Upper lobe of left lung (tissue), 6 donors: ENCODE data around the gene MCM7. TPM values are rescaled to one million over a fixed set of nuclear protein-coding genes. Genes with fewer than 3 reads are reported as not detected.
A peak's percentile ranks its signal among the peaks of the same experiment; 100 is the strongest.

Source experiments
- ATAC-seq, 2 donors: fragments of 200-7000 bp; cut with Tn5 transposase; one replicate each; pipeline ENCODE4 v1.9.1; 2022; ENCODE audit warnings: mild to moderate bottlenecking in 2 of 2, moderate library complexity in 2 of 2; ENCODE audit not compliant: low FRiP score in 2 of 2
- DNase-seq, 2 donors: peaks; one replicate each; pipeline ENCODE4 v3.0.0-alpha.2; 2019 to 2020
- H3K27ac ChIP-seq, 4 donors: fragments of 200-600 bp; sonication (generic); one replicate each; pipeline ENCODE4 v1.5.1; 2016 to 2019
- H3K27me3 ChIP-seq, 4 donors: fragments of 200-600 bp; sonication (generic); one replicate each; pipeline ENCODE4 v1.5.1; 2017 to 2019
- H3K36me3 ChIP-seq, 4 donors: fragments of 200-600 bp; sonication (generic); one replicate each; pipeline ENCODE4 v1.5.1; 2016 to 2019
- H3K4me1 ChIP-seq, 4 donors: fragments of 200-600 bp; sonication (generic); one replicate each; pipeline ENCODE4 v1.5.1; 2018 to 2019
- H3K4me3 ChIP-seq, 4 donors: fragments of 200-600 bp; sonication (generic); one replicate each; pipeline ENCODE4 v1.5.1; 2017 to 2019; ENCODE audit warnings: mild to moderate bottlenecking in 2 of 4, moderate library complexity in 1 of 4
- H3K9me3 ChIP-seq, 4 donors: fragments of 200-600 bp; sonication (generic); one replicate each; pipeline ENCODE4 v1.5.1; 2018 to 2019
- CTCF ChIP-seq, 6 experiments: fragments of 450-650 bp in 4 of 6; fragments of 200-600 bp in 2 of 6; sonication (generic) in 2 of 6; IDR thresholded peaks; one replicate each; pipeline ENCODE4 v1.5.1; 2016 to 2019; ENCODE audit warnings: antibody characterized with exemption in 6 of 6
- EP300 ChIP-seq, 4 donors: sonication (generic); formaldehyde crosslinking; IDR thresholded peaks; one replicate each; pipeline ENCODE4 v1.5.1; 2017; ENCODE audit warnings: antibody characterized with exemption in 4 of 4, control low read depth in 2 of 4
- POLR2A ChIP-seq, 4 donors: fragments of 450-650 bp; IDR thresholded peaks; one replicate each; pipeline ENCODE4 v1.5.1; 2016 to 2017; ENCODE audit warnings: antibody characterized with exemption in 4 of 4, mild to moderate bottlenecking in 2 of 4
- POLR2AphosphoS5 ChIP-seq, 2 donors: sonication (generic); formaldehyde crosslinking; IDR thresholded peaks; one replicate each; pipeline ENCODE4 v1.5.1; 2017; ENCODE audit warnings: antibody characterized with exemption in 2 of 2
- WGBS, 2 donors: methylation state at CpG; one replicate each; pipeline ENCODE4 v1.1.5; 2017 to 2018; 5-methylcytosine and 5-hydroxymethylcytosine counted together
- total RNA-seq, 6 donors: library from RNA; depleted of rRNA in 4 of 6; stranded (reverse); fragments of >200 nt in 4 of 6; gene quantifications; one replicate each; pipeline versions ENCODE4 v1.1.0 to v1.2.1, GENCODE V29; 2016 to 2021
- donor health status: DM: no; HTN: no; CAD: no; lungs with moderate emphysema.
- donor health status: DM: no; HTN: yes; CAD: no; lungs with severe emphysema.

MCM7 gene
- total RNA-seq, 6 donors from 2014 or later = 29.3 to 78.6 (median 44.1) TPM

- Histone ChIP-seq H3K9me3 (no peaks in the 10 kb centered on the region), H3K27me3 (no peaks in the 10 kb centered on the region), H3K27ac (peak overlapping the region; percentile 79 to 89 (median 86)), H3K36me3 (peaks cover 3 to 12% (median 7%) of the 10 kb centered on the region in 4 donors), H3K4me3 (peak overlapping the region; percentile 54 to 96 (median 87)), H3K4me1 (peaks cover 16 to 26% (median 17%) of the 10 kb centered on the region in 4 donors)
- 19 to 22% methylated on average over 18 of the region's 18 CpGs for whole genome bisulfite sequencing, 2 donors
- no peak for DNase-seq
- ATAC-seq = no peak
- no peak for TF ChIP-seq POLR2A (IDR thresholded peaks at IDR 0.05)
- no peak for TF ChIP-seq CTCF (IDR thresholded peaks at IDR 0.05)
- TF ChIP-seq EP300 (IDR thresholded peaks at IDR 0.05) = no peak
- TF ChIP-seq POLR2AphosphoS5 (IDR thresholded peaks at IDR 0.05) = no peak
These were observed 17.3 kb upstream of the MCM7 start for GRCh38 chr7:100118388-100119071.

- no peak for ATAC-seq
- H3K4me1 ChIP-seq = peaks cover 8 to 18% (median 9%) of the 10 kb centered on the region in 4 donors
- H3K27ac ChIP-seq = no peak overlapping the region
- no peaks in the 10 kb centered on the region for H3K9me3 ChIP-seq
- TF ChIP-seq EP300 (IDR thresholded peaks at IDR 0.05) = no peak
- no peak for TF ChIP-seq POLR2A (IDR thresholded peaks at IDR 0.05)
- no peak for TF ChIP-seq POLR2AphosphoS5 (IDR thresholded peaks at IDR 0.05)
- no peak for TF ChIP-seq CTCF (IDR thresholded peaks at IDR 0.05)
- H3K4me3 ChIP-seq = no peak overlapping the region
- DNase-seq = no peak
- no peaks in the 10 kb centered on the region for H3K27me3 ChIP-seq
- 80 to 89% methylated on average over 7 of the region's 7 CpGs for WGBS, 2 donors
- H3K36me3 ChIP-seq = peaks cover 15 to 44% (median 35%) of the 10 kb centered on the region in 4 donors
These were observed 13.8 kb upstream of the MCM7 start for GRCh38 chr7:100115026-100115425.

- ATAC-seq (no peak), DNase-seq (no peak)
- H3K27me3 ChIP-seq = no peaks in the 10 kb centered on the region
- H3K9me3 ChIP-seq = no peaks in the 10 kb centered on the region
- H3K4me3 ChIP-seq = no peak overlapping the region
- no peak for TF ChIP-seq POLR2A (IDR thresholded peaks at IDR 0.05)
- TF ChIP-seq CTCF (IDR thresholded peaks at IDR 0.05) = no peak
- TF ChIP-seq EP300 (IDR thresholded peaks at IDR 0.05) = no peak
- no peak for TF ChIP-seq POLR2AphosphoS5 (IDR thresholded peaks at IDR 0.05)
- H3K27ac ChIP-seq = no peak overlapping the region
- H3K36me3 ChIP-seq = peaks cover 19 to 74% (median 59%) of the 10 kb centered on the region in 4 donors
- no peaks in the 10 kb centered on the region for H3K4me1 ChIP-seq
- WGBS, 2 donors = 89 to 90% methylated on average over 2 to 13 of the region's 13 CpGs
These were observed 10.7 kb upstream of the MCM7 start for GRCh38 chr7:100111914-100112313.

- DNase-seq (no peak), ATAC-seq (no peak)
- H3K9me3 ChIP-seq = no peaks in the 10 kb centered on the region
- H3K27me3 ChIP-seq = no peaks in the 10 kb centered on the region
- H3K4me3 ChIP-seq = no peak overlapping the region
- no peak for TF ChIP-seq CTCF (IDR thresholded peaks at IDR 0.05)
- TF ChIP-seq EP300 (IDR thresholded peaks at IDR 0.05) = no peak
- TF ChIP-seq POLR2A (IDR thresholded peaks at IDR 0.05) = no peak
- TF ChIP-seq POLR2AphosphoS5 (IDR thresholded peaks at IDR 0.05) = no peak
- no peaks in the 10 kb centered on the region for H3K4me1 ChIP-seq
- H3K27ac ChIP-seq = no peak overlapping the region
- H3K36me3 ChIP-seq = peaks cover 20 to 82% (median 66%) of the 10 kb centered on the region in 4 donors
- WGBS, 2 donors = 99 to 100% methylated on average over 7 of the region's 7 CpGs
These were observed 10.0 kb upstream of the MCM7 start for GRCh38 chr7:100111156-100111555.
